ENCODE results near the gene PREX1. TPM values are rescaled to one million over a fixed set of nuclear protein-coding genes. Genes with fewer than 3 reads are reported as not detected.
"Not testable (repeated sequence)": the region's sequence is repeated elsewhere in the genome, so short reads cannot be mapped to it uniquely, and the experiment has no call there.

Gene PREX1
- total RNA-seq, 1 donor from 2014 or later, result 68.2 TPM

- DNase-seq (ENCODE audit: low spot score), result no peak
- Mint-ChIP-seq H3K27me3 (ENCODE audit: insufficient read depth) (no peaks in the 10 kb centered on the region), H3K4me1 (ENCODE audit: low read depth) (no peaks in the 10 kb centered on the region), H3K36me3 (ENCODE audit: low read depth) (no peaks in the 10 kb centered on the region), H3K4me3 (no peak overlapping the region), H3K27ac (no peak overlapping the region), H3K9me3 (no peaks in the 10 kb centered on the region)
- intact Hi-C loops (cut with micrococcal nuclease), result no loop called here
Observed at GRCh38 chr20:48603819-48604405, 223.9 kb downstream of the PREX1 start.

- no peaks in the 10 kb centered on the region for H3K27me3 Mint-ChIP-seq (ENCODE audit: insufficient read depth)
- H3K36me3 Mint-ChIP-seq (ENCODE audit: low read depth), result no peaks in the 10 kb centered on the region
- no peak overlapping the region for H3K4me3 Mint-ChIP-seq
- no peaks in the 10 kb centered on the region for H3K9me3 Mint-ChIP-seq
- no peak for DNase-seq (ENCODE audit: low spot score)
- no peaks in the 10 kb centered on the region for H3K4me1 Mint-ChIP-seq (ENCODE audit: low read depth)
- intact Hi-C loops (cut with micrococcal nuclease), result no loop called here
- no peak overlapping the region for H3K27ac Mint-ChIP-seq
Observed at GRCh38 chr20:48603116-48603818, 224.5 kb downstream of the PREX1 start.

DNA sequence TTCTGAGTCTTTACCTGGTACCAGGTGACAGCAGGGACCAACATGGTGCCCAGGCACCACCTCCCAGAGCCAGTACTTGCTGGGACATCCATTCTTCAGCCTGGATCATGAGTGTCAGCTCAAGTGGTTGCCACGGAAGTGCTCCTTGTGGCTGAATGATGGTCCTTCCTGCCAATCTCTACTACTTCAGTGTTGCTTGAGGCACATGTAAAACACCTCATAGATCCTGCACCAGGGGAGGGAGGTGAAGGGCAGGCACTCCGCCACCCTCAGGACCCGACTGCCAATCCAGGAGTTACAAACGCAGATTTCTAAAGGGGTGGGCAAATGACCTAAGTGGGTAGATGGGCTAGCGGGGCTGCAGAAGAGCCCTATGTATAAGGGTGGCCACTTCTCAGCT is 226.0 kb downstream of the PREX1 start:
- Mint-ChIP-seq H3K4me3 (no peak overlapping the region), H3K4me1 (ENCODE audit: low read depth) (no peaks in the 10 kb centered on the region), H3K9me3 (no peaks in the 10 kb centered on the region), H3K36me3 (ENCODE audit: low read depth) (no peaks in the 10 kb centered on the region), H3K27ac (no peak overlapping the region), H3K27me3 (ENCODE audit: insufficient read depth) (no peaks in the 10 kb centered on the region)
- no peak for DNase-seq (ENCODE audit: low spot score)
- intact Hi-C loops (cut with micrococcal nuclease), result no loop called here

DNA sequence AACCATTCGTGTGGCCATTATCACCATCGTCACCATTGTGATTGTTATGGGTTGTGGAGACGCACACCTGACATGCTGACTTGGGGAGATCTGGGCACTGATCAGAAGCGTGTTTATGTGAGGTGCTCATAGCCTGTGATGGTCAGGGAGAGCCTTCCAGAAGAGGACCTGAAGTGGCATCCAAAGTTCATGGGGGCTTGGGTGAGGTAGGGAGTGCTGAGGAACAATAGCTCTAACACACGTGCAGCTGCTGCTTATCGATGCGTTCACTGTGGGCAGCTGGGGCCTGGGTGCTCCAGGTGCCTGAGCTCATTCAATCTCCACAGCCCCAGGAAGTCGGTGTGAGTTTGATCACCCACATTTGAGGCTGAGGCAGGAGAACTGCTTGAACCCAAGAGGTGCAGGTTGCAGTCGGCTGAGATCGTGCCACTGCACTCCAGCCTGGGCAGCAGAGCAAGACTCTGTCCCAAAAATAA is 227.3 kb downstream of the PREX1 start:
- Mint-ChIP-seq H3K27me3 (ENCODE audit: insufficient read depth) (no peaks in the 10 kb centered on the region), H3K4me3 (no peak overlapping the region), H3K4me1 (ENCODE audit: low read depth) (no peaks in the 10 kb centered on the region), H3K27ac (no peak overlapping the region), H3K9me3 (no peaks in the 10 kb centered on the region), H3K36me3 (ENCODE audit: low read depth) (no peaks in the 10 kb centered on the region)
- intact Hi-C loops (cut with micrococcal nuclease), result no loop called here
- no peak for DNase-seq (ENCODE audit: low spot score)

DNA sequence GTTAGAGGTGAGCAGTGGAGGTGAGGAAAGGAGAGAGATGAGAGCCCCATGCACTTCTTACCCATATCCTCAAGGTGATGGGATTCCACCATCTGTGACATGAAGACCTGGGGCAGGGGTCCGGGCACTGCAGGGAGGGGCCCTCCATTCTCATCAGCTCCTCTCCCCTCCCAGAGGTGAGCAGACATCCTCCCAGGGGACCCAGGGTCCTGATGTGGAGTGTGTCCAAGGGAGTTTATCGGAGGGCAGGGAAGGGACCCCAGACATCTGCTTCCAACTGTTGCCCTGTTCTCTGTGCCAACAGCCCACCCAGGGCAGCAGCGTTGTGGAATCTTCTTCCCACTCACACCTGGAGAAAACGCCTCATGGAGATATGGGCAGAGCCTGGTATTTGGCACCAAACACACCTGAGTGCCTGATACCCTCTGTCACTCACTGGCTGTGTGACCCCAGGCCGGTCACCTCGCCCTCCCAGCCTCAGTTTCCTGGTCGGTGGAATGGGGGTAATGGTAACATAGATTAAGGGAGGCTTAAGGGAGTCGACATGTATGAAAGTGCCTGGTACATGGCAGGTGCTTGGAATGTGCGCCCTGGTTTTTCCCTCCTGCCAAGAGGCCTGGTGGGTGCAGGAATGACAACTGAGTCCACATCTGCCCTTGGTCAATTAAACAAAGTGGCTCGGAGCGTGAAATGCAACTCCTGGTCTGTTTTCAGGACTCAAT is 227.9 kb downstream of the PREX1 start:
- Mint-ChIP-seq H3K27me3 (ENCODE audit: insufficient read depth) (no peaks in the 10 kb centered on the region), H3K36me3 (ENCODE audit: low read depth) (no peaks in the 10 kb centered on the region), H3K4me3 (no peak overlapping the region), H3K27ac (no peak overlapping the region), H3K9me3 (no peaks in the 10 kb centered on the region), H3K4me1 (ENCODE audit: low read depth) (no peaks in the 10 kb centered on the region)
- DNase-seq (ENCODE audit: low spot score), result no peak
- intact Hi-C loops (cut with micrococcal nuclease), result no loop called here

DNA sequence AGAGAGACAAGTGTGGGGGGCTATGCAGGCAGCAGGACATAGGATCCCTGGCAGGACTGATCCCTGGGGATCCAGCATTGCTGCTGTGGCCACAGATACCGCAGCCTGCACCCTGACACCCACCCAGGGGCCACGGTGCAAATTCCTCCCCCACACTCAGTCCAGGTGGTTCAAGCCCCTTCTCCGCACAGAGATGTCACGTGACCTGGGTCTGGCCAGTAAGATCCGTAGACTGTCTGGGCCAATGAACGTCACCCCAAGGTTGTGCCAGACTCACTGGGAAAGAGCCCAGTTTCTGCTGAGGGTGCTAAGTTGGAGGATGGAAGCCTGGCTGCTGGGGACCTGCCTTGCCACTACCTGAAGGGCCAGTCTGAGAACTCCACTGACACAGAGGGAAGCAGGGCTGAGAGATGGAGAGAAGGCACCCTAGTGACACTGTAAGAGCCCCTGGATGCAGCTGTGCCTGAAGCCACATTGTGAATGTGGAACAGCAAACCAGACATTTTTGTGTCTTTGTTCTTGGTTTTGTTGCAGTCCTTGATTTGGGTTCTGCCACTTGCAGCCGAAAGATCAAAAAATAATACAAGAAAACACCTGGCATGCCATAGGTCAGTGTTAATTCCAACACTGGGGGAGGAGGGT is 228.6 kb downstream of the PREX1 start:
- intact Hi-C loops (cut with micrococcal nuclease), result no loop called here
- no peak overlapping the region for H3K4me3 Mint-ChIP-seq
- H3K27ac Mint-ChIP-seq, result no peak overlapping the region
- H3K4me1 Mint-ChIP-seq (ENCODE audit: low read depth), result no peaks in the 10 kb centered on the region
- H3K9me3 Mint-ChIP-seq, result no peaks in the 10 kb centered on the region
- no peaks in the 10 kb centered on the region for H3K27me3 Mint-ChIP-seq (ENCODE audit: insufficient read depth)
- H3K36me3 Mint-ChIP-seq (ENCODE audit: low read depth), result no peaks in the 10 kb centered on the region
- DNase-seq (ENCODE audit: low spot score), result no peak

DNA sequence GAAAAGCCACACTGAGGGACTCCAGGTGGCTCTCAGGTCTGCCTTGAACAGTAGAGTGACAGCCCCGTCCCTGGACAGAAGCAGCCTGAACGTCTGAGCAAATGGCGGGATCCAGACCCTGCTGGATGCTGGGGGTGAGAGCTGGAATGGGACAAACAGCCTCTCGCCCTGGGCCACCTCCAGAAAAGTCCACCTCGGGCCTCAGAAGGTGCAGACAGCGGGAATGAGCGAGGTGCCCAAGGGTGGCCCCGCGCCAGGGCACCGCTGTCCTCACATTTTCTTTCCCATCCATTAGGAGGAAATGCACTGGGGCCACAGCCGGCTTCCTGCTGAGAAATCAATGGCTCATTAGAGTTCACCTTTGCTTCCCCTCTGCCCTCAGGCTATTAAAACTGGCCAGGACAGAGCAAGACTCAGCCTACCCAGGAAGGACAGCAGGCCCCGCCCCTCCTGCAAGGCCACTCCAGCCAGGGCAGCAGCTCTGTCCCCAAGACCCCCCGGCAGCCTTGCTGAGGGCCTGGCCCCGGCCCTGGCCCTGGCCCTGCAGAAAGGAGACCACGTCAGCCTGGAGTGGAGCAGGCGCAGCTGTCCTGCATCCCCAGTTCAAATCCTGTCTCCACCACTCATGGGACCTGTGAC is 229.4 kb downstream of the PREX1 start:
- DNase-seq (ENCODE audit: low spot score); H3K27ac Mint-ChIP-seq; H3K4me3 Mint-ChIP-seq; intact Hi-C loops (cut with micrococcal nuclease); H3K4me1 Mint-ChIP-seq (ENCODE audit: low read depth); H3K9me3 Mint-ChIP-seq; H3K27me3 Mint-ChIP-seq (ENCODE audit: insufficient read depth); H3K36me3 Mint-ChIP-seq (ENCODE audit: low read depth): not testable (repeated sequence)

DNA sequence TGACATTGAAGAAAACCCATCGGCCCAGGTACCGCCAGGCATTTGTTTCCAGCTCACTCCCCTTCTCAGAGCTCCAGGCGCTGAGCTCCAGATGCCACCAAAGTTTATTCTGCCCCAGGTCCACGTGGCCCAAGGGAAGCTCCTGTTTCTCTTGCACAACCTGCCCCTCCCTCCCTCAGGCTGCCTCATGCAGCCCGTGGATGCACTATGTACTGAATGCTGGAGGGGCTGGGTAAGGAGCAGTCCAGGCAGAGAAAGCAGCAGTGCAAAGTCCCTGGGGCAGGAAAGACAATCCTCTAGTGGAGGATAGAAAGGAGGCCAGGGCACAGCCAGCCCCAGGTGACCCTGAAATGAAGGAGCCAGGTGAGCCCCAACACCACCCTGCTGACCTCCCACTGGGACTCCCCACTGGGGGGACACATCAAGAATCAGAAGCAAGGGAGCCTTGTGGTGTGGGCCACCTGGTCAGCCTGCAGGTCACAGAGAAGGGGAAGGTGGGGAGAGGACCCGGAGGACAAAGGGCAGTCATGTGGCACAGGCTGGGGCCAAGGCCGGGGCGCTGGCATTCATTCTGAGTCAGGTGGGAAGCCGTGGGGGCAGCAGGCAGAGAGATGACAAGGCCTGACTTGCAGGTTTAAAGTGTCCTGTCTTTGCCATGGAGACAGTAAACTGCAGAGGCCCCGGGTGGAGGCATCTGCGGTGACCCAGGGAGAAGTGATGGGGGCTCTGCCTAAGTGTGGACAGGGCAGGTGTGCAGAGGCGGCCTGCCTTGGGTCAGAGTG is 230.1 kb downstream of the PREX1 start:
- DNase-seq (ENCODE audit: low spot score), result no peak
- Mint-ChIP-seq H3K27ac (no peak overlapping the region), H3K4me1 (ENCODE audit: low read depth) (no peaks in the 10 kb centered on the region)

GRCh38 chr20:48596334-48596898 is 231.4 kb downstream of the PREX1 start:
- no peaks in the 10 kb centered on the region for H3K36me3 Mint-ChIP-seq (ENCODE audit: low read depth)
- H3K9me3 Mint-ChIP-seq, result no peaks in the 10 kb centered on the region
- DNase-seq (ENCODE audit: low spot score), result no peak
- H3K4me3 Mint-ChIP-seq, result no peak overlapping the region
- H3K27ac Mint-ChIP-seq, result no peak overlapping the region
- H3K4me1 Mint-ChIP-seq (ENCODE audit: low read depth), result no peaks in the 10 kb centered on the region
- intact Hi-C loops (cut with micrococcal nuclease), result no loop called here
- no peaks in the 10 kb centered on the region for H3K27me3 Mint-ChIP-seq (ENCODE audit: insufficient read depth)

More for the DNA sequence above, 230.1 kb downstream of the PREX1 start:
- H3K4me3 Mint-ChIP-seq, result no peak overlapping the region
- no peaks in the 10 kb centered on the region for H3K27me3 Mint-ChIP-seq (ENCODE audit: insufficient read depth)
- H3K36me3 Mint-ChIP-seq (ENCODE audit: low read depth), result no peaks in the 10 kb centered on the region
- intact Hi-C loops (cut with micrococcal nuclease), result no loop called here
- no peaks in the 10 kb centered on the region for H3K9me3 Mint-ChIP-seq

DNA sequence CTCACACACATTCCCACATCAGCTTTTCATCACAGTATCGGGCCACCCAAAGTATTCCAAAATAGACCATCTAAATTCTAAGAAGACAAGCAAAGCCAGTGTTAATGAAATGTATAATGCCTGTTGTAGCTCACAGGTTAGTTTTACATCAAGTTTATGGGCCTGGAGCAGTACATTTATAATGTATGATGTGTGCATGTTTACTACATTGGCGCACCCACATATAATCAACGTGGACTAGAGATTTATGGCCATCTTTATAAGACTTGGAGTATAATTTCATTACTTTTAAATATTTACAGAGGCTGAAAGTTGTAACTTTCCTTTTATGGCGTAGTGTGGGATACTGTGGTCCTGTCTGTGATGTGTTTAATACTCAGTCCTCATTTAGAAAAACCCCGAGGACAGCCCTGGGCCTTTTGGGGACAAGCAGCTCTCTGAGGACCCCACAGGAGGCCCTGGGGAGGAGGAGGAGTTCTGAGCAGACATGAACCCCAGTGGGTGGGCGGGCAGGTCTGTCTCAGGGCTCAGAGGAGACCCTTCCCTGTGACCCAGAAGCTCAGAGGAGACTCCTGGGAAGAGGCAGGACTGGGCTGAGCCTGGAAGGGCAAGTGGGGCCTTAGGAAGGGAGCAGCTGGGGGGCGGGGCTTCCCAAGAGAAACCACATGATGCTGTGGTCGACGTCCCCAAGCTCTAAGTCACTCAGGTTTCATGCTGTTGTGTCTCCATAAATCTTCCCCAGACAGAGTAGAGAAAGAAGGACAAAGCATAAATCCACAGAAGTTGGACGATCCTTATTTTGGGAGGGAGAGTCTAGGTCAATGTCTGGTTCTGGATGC is 232.1 kb downstream of the PREX1 start:
- Mint-ChIP-seq H3K4me3 (no peak overlapping the region), H3K27ac (no peak overlapping the region), H3K27me3 (ENCODE audit: insufficient read depth) (peaks cover 2% of the 10 kb centered on the region), H3K4me1 (ENCODE audit: low read depth) (no peaks in the 10 kb centered on the region), H3K36me3 (ENCODE audit: low read depth) (no peaks in the 10 kb centered on the region), H3K9me3 (no peaks in the 10 kb centered on the region)
- DNase-seq (ENCODE audit: low spot score), result no peak
- intact Hi-C loops (cut with micrococcal nuclease), result no loop called here

- H3K9me3 Mint-ChIP-seq, result no peaks in the 10 kb centered on the region
- H3K27me3 Mint-ChIP-seq (ENCODE audit: insufficient read depth), result peaks cover 2% of the 10 kb centered on the region
- no peak overlapping the region for H3K4me3 Mint-ChIP-seq
- no peaks in the 10 kb centered on the region for H3K4me1 Mint-ChIP-seq (ENCODE audit: low read depth)
- intact Hi-C loops (cut with micrococcal nuclease), result no loop called here
- H3K27ac Mint-ChIP-seq, result no peak overlapping the region
- no peaks in the 10 kb centered on the region for H3K36me3 Mint-ChIP-seq (ENCODE audit: low read depth)
- DNase-seq (ENCODE audit: low spot score), result no peak
Observed at GRCh38 chr20:48594533-48594932, 233.3 kb downstream of the PREX1 start.
